HG02970 (cell line): ENCODE data around the gene SLC41A3.

Source experiments
- ATAC-seq: cut with Tn5 transposase; IDR thresholded peaks from one replicate; pipeline ENCODE4 v1.9.1; 2021; ENCODE audit warnings: mild to moderate bottlenecking, moderate library complexity, moderate number of reproducible peaks; ENCODE audit not compliant: unreplicated experiment, low FRiP score

Gene SLC41A3

DNA sequence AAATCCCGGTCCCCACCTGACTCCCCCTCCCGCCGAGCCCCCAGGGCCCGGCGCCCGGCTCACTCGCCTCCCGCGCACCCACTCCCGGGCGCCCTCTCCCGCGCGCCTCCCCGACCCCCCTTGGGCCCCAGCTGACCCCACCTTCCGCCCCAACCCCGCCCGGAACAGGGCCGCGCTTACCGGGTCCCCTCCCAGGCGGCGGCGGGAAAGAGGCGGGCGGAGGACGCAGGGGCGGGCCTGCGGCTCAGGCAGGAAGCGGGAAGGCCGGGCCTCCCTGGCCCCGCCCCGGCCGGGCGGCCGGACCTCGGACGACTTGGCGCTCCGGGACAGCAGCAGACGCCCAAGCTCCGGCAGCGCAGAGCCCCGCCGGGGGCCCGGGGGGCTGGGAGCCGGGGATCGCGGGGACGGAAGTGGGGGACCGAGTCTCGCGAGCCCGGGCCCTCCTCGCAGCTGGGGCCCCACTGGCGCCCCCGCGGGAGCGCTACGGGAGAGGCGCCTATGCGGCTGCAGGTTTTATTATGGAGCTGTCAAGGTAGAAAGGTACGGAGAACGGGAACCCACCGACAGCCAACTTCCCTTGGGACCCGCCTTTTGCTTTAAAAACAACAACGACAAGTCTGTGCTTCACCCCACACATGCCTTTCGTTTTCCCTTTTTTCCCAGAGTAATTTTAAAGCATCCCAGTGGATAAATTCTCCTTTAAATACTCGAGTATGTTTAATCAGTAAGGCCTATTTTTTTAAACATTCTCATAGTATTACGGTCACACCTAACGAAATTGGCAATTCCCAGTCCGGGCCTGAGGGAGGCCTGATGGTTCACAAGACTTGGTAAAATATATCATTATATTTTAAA is at the start of gene SLC41A3:
TSS of gene SLC41A3 (minus strand) at position 212 of the 855 bp plus-strand sequence. CDS start 15,905 bp downstream, outside the sequence.
- ATAC-seq, result peak; percentile 91

DNA sequence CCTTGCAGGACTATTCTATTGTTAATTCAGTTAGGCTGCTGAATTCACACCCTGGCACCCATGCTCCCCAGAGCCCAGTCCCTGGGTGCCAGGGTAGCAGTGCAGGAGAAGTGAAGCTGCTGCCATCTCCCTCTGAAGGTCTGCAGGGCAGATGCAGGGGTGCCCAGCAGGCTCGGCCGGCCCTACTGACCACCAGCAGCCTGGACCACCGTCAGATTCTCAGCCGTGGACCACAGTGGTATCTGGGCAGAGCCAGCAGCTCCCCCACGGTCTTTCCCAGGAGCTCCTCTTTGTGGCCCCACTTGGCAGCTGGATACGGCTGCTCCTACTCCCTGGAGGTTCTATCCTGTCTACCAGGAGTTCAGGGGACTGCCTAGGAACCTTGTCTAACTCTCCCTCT is 49.7 kb upstream of the SLC41A3 start:
- ATAC-seq, result no peak

DNA sequence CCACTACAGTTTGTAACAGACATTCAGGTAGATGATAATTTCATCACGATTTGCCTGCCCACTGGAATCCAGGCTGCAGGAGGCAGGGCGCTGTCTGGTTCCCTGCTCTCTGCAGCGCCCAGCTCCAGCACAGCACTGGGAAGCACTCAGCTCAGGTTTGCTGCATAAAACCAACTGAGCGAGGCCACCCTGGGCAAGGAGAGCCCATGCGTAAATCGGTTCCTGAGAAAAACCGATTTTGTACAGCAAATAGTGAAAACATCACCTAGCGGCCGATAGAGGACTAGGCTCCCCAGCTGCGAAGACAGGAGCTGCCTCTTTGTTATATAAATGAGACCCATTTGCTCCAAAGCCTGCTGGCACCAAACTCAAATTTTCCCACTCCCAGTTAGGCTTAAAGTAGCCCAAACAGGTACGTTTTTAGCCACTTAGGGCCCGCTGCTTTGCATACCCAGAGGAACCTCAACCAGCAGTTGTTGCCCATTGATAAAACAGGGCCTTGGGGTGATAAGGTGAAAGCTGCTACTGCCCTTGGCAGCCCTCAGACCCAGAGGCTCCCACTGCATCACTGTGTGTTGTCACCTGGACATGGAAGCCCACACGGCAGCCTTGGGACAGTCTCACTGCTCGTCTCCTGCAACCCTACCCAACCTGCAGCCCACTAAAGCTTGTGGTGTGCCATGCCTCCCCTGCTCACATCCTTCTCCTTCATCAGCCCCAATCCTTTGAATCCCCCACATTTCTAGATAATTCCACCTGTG is 49.0 kb upstream of the SLC41A3 start:
- ATAC-seq, result no peak

- ATAC-seq, result no peak
Observed at GRCh38 chr3:126131881-126132750, 48.2 kb upstream of the SLC41A3 start.

DNA sequence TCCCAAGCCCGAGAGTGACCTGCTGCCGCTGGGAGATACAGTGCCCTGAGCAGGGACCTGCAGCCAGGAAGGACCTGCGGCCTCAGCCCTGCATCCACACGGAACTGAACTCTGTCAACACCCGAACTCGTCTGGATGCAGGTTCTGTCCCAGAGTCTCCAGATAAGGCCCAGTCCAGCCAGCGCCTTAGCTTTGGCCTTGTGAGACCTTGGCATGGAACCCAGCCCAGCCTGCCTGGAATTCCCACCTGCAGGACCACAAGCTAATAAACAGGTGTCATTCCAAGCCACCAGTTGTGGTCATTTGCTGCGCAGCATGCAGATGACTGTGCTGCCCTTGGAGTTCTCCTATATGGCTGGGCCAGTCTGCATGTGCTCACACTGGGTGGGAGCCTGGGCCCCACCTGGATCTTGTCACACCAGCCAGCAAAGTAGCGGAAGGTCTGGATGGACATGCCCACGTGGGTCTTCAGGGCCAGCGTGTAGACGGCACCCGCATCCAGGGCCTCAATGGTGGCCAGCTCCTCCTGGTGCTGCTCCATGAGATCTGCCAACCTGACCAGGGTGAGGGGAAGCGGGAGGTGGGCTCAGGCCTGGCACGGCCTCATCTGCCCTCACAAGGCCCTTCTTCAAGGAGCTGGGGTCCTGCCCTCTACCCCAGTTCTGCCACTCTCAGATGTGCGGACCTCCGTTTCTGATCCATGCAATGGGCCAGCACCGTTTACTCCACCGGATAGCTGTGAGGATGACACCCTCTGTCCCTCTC is 47.2 kb upstream of the SLC41A3 start:
- no peak for ATAC-seq

DNA sequence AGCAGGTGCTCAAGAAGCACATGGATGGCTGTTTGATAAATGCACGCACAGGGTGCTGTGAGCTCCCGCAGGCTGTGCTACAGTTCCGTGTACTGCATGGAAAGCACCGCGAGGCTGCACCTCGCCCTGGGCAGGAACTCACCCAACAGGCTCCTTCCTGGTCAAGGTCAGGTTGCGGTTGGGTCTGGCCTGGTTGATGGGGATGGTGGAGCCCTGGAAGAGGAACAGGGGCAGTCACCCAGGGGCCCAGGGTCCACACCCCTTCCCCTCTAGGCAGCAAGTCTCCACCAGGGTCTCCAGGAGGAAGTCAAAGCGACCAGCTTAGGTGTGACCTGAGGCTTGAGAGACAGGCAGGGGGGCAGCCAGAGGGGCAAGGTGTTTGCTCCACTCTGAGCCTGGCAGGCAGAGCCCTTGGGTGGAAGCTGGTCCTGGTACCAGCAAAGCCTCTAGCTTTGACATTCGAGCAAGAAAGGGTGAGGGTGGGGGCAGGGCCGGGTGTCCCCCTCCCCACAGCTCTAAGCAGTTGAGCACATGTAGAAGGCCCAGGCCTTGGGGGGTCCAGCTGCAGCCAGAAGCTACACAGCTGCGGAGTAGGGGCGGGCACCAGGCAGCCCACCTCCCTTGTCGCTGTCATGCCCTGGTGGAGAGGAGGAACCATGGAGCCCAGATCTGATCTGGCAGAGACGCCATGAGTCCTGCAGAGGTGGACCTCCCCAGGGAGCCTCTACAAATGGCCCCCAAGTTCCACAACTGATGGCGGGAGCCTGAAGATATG is 46.3 kb upstream of the SLC41A3 start:
- ATAC-seq, result no peak

DNA sequence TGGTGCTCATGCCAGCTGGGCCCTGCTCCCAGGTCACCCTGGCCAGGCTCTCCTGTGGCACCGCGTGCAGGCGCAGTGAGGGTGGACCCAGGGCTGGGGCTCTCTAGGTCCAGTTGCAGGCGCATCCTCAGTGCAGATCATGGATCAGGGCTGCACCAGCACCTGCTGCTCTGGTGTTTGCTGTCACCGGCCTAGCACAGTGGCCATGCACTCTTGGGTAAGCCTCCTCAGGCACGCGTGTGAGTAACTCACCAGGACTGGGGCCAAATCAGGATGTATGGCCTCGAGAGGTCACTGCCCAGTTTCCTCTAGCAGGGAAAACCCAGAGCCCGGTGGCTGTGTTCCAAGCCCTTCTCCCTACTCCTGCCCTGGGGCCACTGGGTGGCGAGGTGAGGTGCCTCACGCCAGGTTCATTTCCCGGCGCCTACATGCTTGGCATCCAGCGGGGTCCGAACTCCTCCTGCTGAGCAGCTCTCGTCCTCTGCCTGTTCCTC is 45.5 kb upstream of the SLC41A3 start:
- ATAC-seq, result no peak

- no peak for ATAC-seq
Observed at GRCh38 chr3:126128504-126129397, 44.8 kb upstream of the SLC41A3 start.

DNA sequence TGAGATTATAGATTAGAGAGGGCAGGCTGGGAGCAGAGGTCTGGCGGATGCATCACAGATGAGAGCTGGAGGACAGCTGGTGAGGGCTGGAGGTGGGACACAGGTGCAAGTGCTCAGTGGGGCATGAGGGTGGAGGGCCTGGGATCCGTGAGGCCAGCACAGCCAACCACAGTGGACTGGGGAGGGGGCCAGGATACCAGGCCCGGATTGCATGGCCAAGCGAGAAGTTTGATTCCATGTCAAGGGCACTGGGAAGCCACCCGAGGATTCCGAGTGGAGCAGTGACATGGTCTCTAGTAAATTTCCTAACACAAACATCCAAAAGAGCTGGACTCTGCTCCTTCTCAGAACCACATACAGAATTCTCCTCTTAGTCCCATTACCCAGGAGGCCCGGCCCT is 44.0 kb upstream of the SLC41A3 start:
- ATAC-seq, result no peak

- no peak for ATAC-seq
Observed at GRCh38 chr3:126127452-126127851, 43.5 kb upstream of the SLC41A3 start.

GRCh38 chr3:126126811-126127431 is 43.0 kb upstream of the SLC41A3 start:
- ATAC-seq, result no peak

DNA sequence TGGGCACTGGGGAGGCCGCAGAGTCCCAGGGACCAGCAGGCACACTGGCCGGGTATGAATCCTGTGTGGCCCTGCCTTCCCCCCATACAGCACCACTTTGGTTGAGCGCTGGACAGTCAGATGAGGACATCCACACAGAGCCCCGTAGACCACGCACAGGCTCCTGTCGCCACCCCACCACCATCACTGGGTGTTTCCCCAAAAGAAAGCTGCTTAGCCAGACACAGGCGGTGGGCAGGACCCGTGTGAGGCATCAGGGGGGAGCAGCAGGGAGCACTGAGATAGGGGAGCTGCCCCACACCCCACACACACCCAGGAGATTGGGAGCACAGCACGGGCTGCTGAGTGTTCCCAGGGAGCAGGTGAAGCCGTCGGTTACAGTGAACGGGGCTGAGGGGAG is 42.4 kb upstream of the SLC41A3 start:
- ATAC-seq, result no peak

DNA sequence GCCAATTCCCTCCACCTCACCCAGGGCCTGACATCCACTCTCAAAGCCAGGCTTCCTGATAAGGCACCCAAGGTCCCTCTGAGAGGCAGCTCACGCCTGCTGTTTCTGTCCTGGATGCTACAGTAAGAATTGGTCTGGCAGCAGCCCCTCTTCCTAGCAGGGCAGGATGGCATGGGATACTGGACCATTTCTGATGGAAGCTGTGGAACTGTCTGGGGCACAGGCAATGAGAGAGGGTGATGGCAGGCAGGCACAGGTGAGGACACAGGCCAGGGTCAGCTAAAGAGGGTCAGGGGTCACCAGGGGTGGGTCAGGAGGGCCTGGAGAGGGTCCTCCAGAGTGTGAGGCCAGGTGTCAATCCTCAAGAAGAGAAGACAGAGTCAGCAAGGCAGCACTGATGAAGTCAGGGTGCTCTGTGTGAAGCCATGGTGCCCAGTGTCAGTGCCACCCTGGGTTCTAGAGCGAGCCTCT is 41.9 kb upstream of the SLC41A3 start:
- ATAC-seq, result no peak

GRCh38 chr3:126125341-126125740 is 41.4 kb upstream of the SLC41A3 start:
- ATAC-seq, result no peak

GRCh38 chr3:126124896-126125295 is 41.0 kb upstream of the SLC41A3 start:
- no peak for ATAC-seq

DNA sequence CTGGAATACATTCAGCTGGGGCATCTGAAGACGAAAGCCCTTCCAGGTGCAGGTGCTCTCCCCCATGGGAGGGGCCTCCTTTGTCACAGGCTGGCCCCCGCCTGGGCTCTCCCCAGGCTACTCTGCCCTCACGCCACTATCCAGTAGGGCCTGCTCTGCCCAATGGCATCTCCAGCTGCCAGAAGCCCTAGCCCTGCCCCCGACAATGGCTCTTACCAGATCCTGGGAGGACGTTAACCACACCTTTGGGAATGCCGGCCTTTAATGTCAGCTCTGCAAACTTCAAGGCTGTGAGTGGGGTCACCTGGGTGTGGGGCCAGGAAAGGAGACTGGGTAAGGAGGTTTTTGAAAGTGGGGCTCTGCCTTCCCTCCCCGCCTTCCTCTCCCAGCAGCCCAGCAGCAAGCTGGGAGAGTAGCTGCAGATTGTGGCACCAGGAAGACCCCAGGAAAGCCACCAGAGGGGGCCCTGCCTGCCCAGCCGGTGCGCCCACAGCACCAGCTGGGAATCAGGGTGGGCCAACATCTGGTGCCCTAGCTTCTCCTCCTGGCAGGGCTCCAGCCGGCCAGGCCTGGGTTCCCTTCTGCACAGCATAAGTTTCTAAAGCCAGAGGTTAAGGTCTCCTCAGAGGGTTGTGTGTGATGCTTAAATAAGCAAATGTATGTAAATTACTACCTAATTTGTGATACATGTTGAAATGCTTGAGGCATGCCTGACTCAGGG is 40.4 kb upstream of the SLC41A3 start:
- no peak for ATAC-seq

DNA sequence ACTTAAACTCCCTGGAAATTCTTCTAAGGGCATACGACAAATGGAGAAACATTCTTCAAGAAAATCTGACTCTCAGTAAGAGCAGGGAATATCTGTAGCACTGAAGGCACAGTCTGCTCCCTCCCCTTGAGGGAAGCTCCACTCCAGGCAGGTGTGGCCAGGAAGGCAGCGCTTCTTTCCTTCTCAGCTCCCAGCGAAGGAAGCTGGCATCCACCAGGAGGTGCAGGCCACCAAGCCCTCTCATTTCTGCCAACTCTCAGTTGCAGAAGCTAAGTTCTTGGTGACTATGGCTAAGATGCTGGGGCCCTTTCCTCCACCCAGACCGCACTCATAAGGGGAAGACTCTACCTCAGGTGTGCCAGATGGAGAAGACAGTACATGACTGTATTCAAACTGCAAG is 37.7 kb upstream of the SLC41A3 start:
- no peak for ATAC-seq
